Measurements from ENCODE around the gene UBE3B. TPM values are rescaled to one million over a fixed set of nuclear protein-coding genes. Genes with fewer than 3 reads are reported as not detected.

UBE3B gene
- total RNA-seq, result 36.1 and 37.6 TPM in 2 replicates

GRCh38 chr12:109477185-109477962, at the start of gene UBE3B, which contains the start of gene KCTD10:
Gene UBE3B, plus strand, starts transcription at chr12:109477634. Its CDS starts 5,918 bp downstream, at chr12:109483552.
Gene KCTD10, minus strand, starts transcription at chr12:109477300. Its CDS starts 38 bp downstream, at chr12:109477262.

GRCh38 chr12:109573029-109573913, 95.8 kb downstream of the UBE3B start, which contains the start of the genes MMAB and MVK:
Gene MMAB, minus strand, starts transcription at chr12:109573504. Its CDS starts 24 bp downstream, at chr12:109573480.
Gene MVK, plus strand, starts transcription at chr12:109573794. Its CDS starts 1,029 bp downstream, at chr12:109574823.

Other genes with a start within 250 kb of the UBE3B start
- not detected in 2 replicates for gene FOXN4, start 168.3 kb upstream of the UBE3B start, total RNA-seq
- not detected in 2 replicates for gene MYO1H, start 129.7 kb upstream of the UBE3B start, total RNA-seq
- gene KCTD10, start 334 bp upstream of the UBE3B start, total RNA-seq, result 121 and 141 TPM in 2 replicates
- 22.2 and 25.3 TPM in 2 replicates for gene MMAB, start 95.9 kb downstream of the UBE3B start, total RNA-seq
- 11.1 and 18.7 TPM in 2 replicates for gene MVK, start 96.2 kb downstream of the UBE3B start, total RNA-seq
- gene FAM222A, start 236.2 kb downstream of the UBE3B start, total RNA-seq, result 0.65 and 0.86 TPM in 2 replicates

All from vein endothelial cell (primary cell).